ENCODE results near the gene TNRC6A.

DNA sequence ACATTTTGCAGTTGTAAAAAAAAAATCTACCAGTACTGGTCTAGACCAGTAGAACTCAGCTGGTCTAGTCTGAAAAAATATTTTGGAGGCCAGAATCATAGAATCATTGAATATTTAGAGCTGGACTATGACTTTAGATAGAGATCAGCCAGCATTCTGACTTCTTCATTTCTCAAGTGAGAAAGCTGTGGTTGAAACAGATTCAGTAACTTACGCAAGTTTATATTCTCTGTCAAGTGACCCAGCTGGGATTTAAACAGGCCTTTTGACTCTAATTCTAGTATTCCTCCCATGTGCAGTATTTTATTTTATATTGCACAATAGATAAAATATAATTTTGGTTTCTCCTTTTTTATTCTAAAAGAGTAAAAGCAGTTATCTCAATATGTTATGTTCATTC, 4.9 kb downstream of the TNRC6A start:
- TF ChIP-seq GATA2 (IDR thresholded peaks at IDR 0.05; ENCODE audit: low read depth, low read length): no peak
- TF ChIP-seq GATA3 (IDR thresholded peaks at IDR 0.05; ENCODE audit: low read depth, low read length): no peak
